ENCODE results near the gene MOB2. TPM values are rescaled to one million over a fixed set of nuclear protein-coding genes. Genes with fewer than 3 reads are reported as not detected.

The MOB2 gene
- total RNA-seq, 2 experiments from 2014 or later, result 34.1 to 34.7 TPM

GRCh38 chr11:1494650-1495049, 8.1 kb upstream of the MOB2 start:
- Mint-ChIP-seq H3K9me3 (ENCODE audit: low read depth) (no peaks in the 10 kb centered on the region), H3K27ac (no peak overlapping the region), H3K36me3 (peaks cover 7% of the 10 kb centered on the region), H3K4me1 (peaks cover 19% of the 10 kb centered on the region), H3K4me3 (no peak overlapping the region), H3K27me3 (no peaks in the 10 kb centered on the region)
- CTCF ChIA-PET, result no interaction called here
- ATAC-seq (no peak), DNase-seq (no peak)

GRCh38 chr11:1493650-1494244, 7.2 kb upstream of the MOB2 start:
- CTCF ChIA-PET, result interaction anchor here (0.9 kb wide), 1 partner anchor 53 kb away, joined by 3 read pairs; no protein-coding TSS in a partner anchor
- no peak for DNase-seq
- H3K4me1 Mint-ChIP-seq, result peaks cover 19% of the 10 kb centered on the region
- peaks cover 2% of the 10 kb centered on the region for H3K36me3 Mint-ChIP-seq
- H3K27ac Mint-ChIP-seq, result no peak overlapping the region
- no peak for ATAC-seq
- no peak overlapping the region for H3K4me3 Mint-ChIP-seq
- no peaks in the 10 kb centered on the region for H3K9me3 Mint-ChIP-seq (ENCODE audit: low read depth)
- no peaks in the 10 kb centered on the region for H3K27me3 Mint-ChIP-seq

GRCh38 chr11:1491379-1491778, 4.8 kb upstream of the MOB2 start:
- no peak overlapping the region for H3K27ac Mint-ChIP-seq
- H3K4me3 Mint-ChIP-seq, result no peak overlapping the region
- CTCF ChIA-PET, result no interaction called here
- no peaks in the 10 kb centered on the region for H3K36me3 Mint-ChIP-seq
- no peak for ATAC-seq
- no peaks in the 10 kb centered on the region for H3K9me3 Mint-ChIP-seq (ENCODE audit: low read depth)
- no peak for DNase-seq
- H3K4me1 Mint-ChIP-seq, result peaks cover 5% of the 10 kb centered on the region
- no peaks in the 10 kb centered on the region for H3K27me3 Mint-ChIP-seq

- H3K4me1 Mint-ChIP-seq, result peaks cover 5% of the 10 kb centered on the region
- ATAC-seq (no peak), DNase-seq (no peak)
- no peaks in the 10 kb centered on the region for H3K9me3 Mint-ChIP-seq (ENCODE audit: low read depth)
- no peaks in the 10 kb centered on the region for H3K36me3 Mint-ChIP-seq
- no peak overlapping the region for H3K4me3 Mint-ChIP-seq
- H3K27ac Mint-ChIP-seq, result no peak overlapping the region
- no peaks in the 10 kb centered on the region for H3K27me3 Mint-ChIP-seq
- CTCF ChIA-PET, result no interaction called here
Measured at GRCh38 chr11:1490651-1491050, 4.1 kb upstream of the MOB2 start.

- Mint-ChIP-seq H3K9me3 (ENCODE audit: low read depth) (no peaks in the 10 kb centered on the region), H3K27me3 (no peaks in the 10 kb centered on the region), H3K4me3 (no peak overlapping the region), H3K4me1 (peaks cover 5% of the 10 kb centered on the region), H3K36me3 (no peaks in the 10 kb centered on the region), H3K27ac (no peak overlapping the region)
- CTCF ChIA-PET, result interaction anchor here (0.8 kb wide), 1 partner anchor 86 kb away, joined by 3 read pairs; no protein-coding TSS in a partner anchor
- no peak for DNase-seq
- ATAC-seq, result no peak
Measured at GRCh38 chr11:1488575-1489180, 2.1 kb upstream of the MOB2 start.

GRCh38 chr11:1487851-1488574, 1.4 kb upstream of the MOB2 start:
- Mint-ChIP-seq H3K27me3 (no peaks in the 10 kb centered on the region), H3K9me3 (ENCODE audit: low read depth) (no peaks in the 10 kb centered on the region), H3K36me3 (no peaks in the 10 kb centered on the region), H3K4me1 (peaks cover 5% of the 10 kb centered on the region), H3K27ac (no peak overlapping the region), H3K4me3 (no peak overlapping the region)
- no peak for DNase-seq
- CTCF ChIA-PET, result no interaction called here
- peak; percentile 27 for ATAC-seq

- no peak overlapping the region for H3K4me3 Mint-ChIP-seq
- H3K9me3 Mint-ChIP-seq (ENCODE audit: low read depth), result no peaks in the 10 kb centered on the region
- H3K36me3 Mint-ChIP-seq, result no peaks in the 10 kb centered on the region
- ATAC-seq, result no peak
- no peak for DNase-seq
- H3K27me3 Mint-ChIP-seq, result no peaks in the 10 kb centered on the region
- H3K4me1 Mint-ChIP-seq, result peaks cover 5% of the 10 kb centered on the region
- no peak overlapping the region for H3K27ac Mint-ChIP-seq
- CTCF ChIA-PET, result no interaction called here
Measured at GRCh38 chr11:1487091-1487850, 692 bp upstream of the MOB2 start.

GRCh38 chr11:1485504-1485885, 1.1 kb downstream of the MOB2 start:
- no peaks in the 10 kb centered on the region for H3K27me3 Mint-ChIP-seq
- H3K4me1 Mint-ChIP-seq, result peaks cover 5% of the 10 kb centered on the region
- H3K9me3 Mint-ChIP-seq (ENCODE audit: low read depth), result no peaks in the 10 kb centered on the region
- ATAC-seq (no peak), DNase-seq (no peak)
- no peak overlapping the region for H3K27ac Mint-ChIP-seq
- no peaks in the 10 kb centered on the region for H3K36me3 Mint-ChIP-seq
- CTCF ChIA-PET, result no interaction called here
- H3K4me3 Mint-ChIP-seq, result no peak overlapping the region

- CTCF ChIA-PET, result no interaction called here
- H3K9me3 Mint-ChIP-seq (ENCODE audit: low read depth), result no peaks in the 10 kb centered on the region
- H3K36me3 Mint-ChIP-seq, result no peaks in the 10 kb centered on the region
- no peak overlapping the region for H3K4me3 Mint-ChIP-seq
- no peak overlapping the region for H3K27ac Mint-ChIP-seq
- no peak for DNase-seq
- H3K4me1 Mint-ChIP-seq, result peaks cover 5% of the 10 kb centered on the region
- no peaks in the 10 kb centered on the region for H3K27me3 Mint-ChIP-seq
- no peak for ATAC-seq
Measured at GRCh38 chr11:1484695-1485503, 1.7 kb downstream of the MOB2 start.

GRCh38 chr11:1484061-1484671, 2.4 kb downstream of the MOB2 start:
- peaks cover 5% of the 10 kb centered on the region for H3K4me1 Mint-ChIP-seq
- H3K27me3 Mint-ChIP-seq, result no peaks in the 10 kb centered on the region
- ATAC-seq, result no peak
- CTCF ChIA-PET, result no interaction called here
- no peak overlapping the region for H3K27ac Mint-ChIP-seq
- H3K4me3 Mint-ChIP-seq, result no peak overlapping the region
- no peak for DNase-seq
- H3K36me3 Mint-ChIP-seq, result no peaks in the 10 kb centered on the region
- no peaks in the 10 kb centered on the region for H3K9me3 Mint-ChIP-seq (ENCODE audit: low read depth)

GRCh38 chr11:1483445-1483961, 3.1 kb downstream of the MOB2 start:
- Mint-ChIP-seq H3K27me3 (no peaks in the 10 kb centered on the region), H3K9me3 (ENCODE audit: low read depth) (no peaks in the 10 kb centered on the region), H3K4me1 (peaks cover 5% of the 10 kb centered on the region), H3K27ac (peak overlapping the region; percentile 4), H3K4me3 (no peak overlapping the region), H3K36me3 (no peaks in the 10 kb centered on the region)
- CTCF ChIA-PET, result no interaction called here
- ATAC-seq, result no peak
- DNase-seq, result no peak

- CTCF ChIA-PET, result no interaction called here
- Mint-ChIP-seq H3K9me3 (ENCODE audit: low read depth) (no peaks in the 10 kb centered on the region), H3K27ac (no peak overlapping the region), H3K4me3 (no peak overlapping the region), H3K36me3 (no peaks in the 10 kb centered on the region), H3K4me1 (peaks cover 5% of the 10 kb centered on the region), H3K27me3 (no peaks in the 10 kb centered on the region)
- ATAC-seq (no peak), DNase-seq (no peak)
Measured at GRCh38 chr11:1482581-1483444, 3.8 kb downstream of the MOB2 start.
